Endothelial cell of umbilical vein (primary cell): ENCODE results near the gene TENT5C. TPM values are rescaled to one million over a fixed set of nuclear protein-coding genes. Genes with fewer than 3 reads are reported as not detected.

ENCODE experiments used
- BruUV-seq: library from RNA; stranded (reverse); fragments of 400-500 nt; replicated peaks from 2 replicates; lab custom pipeline; 2021; lab: Mats Ljungman, UMichigan
- CTCF ChIA-PET: fragments of 300-600, 350-600 bp; sonication (Branson Sonifier 250); formaldehyde crosslinking; loops from one replicate; lab custom pipeline; 2021; ENCODE audit warnings: antibody characterized with exemption, inconsistent platforms; lab: Charles Lee
- POLR2A ChIA-PET: fragments of 300-600, 350-600 bp; sonication (Branson Sonifier 250); formaldehyde crosslinking; loops from one replicate; lab custom pipeline; 2021; ENCODE audit warnings: antibody characterized with exemption, inconsistent platforms; lab: Charles Lee
- DNase-seq: peaks from one replicate; pipeline ENCODE4 v3.0.0-alpha.2; 2011; ENCODE audit warnings: low read depth, low spot score
- FAIRE-seq: peaks from 2 replicates; lab custom pipeline; 2011; peaks lifted over from hg19 to GRCh38; lab: Jason Lieb, UNC
- H2AFZ ChIP-seq: 2 replicates; pipeline ENCODE4 v1.6.0; 2012; ENCODE audit warnings: low read depth, low read length, control low read depth, inconsistent platforms
- H3K27ac ChIP-seq: 2 replicates; pipeline ENCODE4 v1.5.1; 2011; ENCODE audit warnings: low read depth, mild to moderate bottlenecking, control low read depth, low read length, moderate library complexity; ENCODE audit not compliant: insufficient read depth
- H3K27me3 ChIP-seq, 2 experiments: 2 replicates each; pipeline versions ENCODE4 v1.6.0 to v1.6.1; 2011; ENCODE audit warnings: low read length in 2 of 2, mixed read lengths in 1 of 2; ENCODE audit not compliant: control insufficient read depth in 2 of 2, insufficient read depth in 2 of 2
- H3K36me3 ChIP-seq, 2 experiments: 2 replicates in 1 of 2; 3 replicates in 1 of 2; pipeline ENCODE4 v1.5.1; 2011; ENCODE audit warnings: low read length in 2 of 2, mild to moderate bottlenecking in 1 of 2, moderate library complexity in 1 of 2; ENCODE audit not compliant: control insufficient read depth in 2 of 2, insufficient read depth in 2 of 2; ENCODE audit errors: extremely low read depth in 1 of 2
- H3K4me1 ChIP-seq: 3 replicates; pipeline ENCODE4 v1.5.1; 2011; ENCODE audit warnings: mild to moderate bottlenecking, low read length; ENCODE audit not compliant: control insufficient read depth, insufficient read depth; ENCODE audit errors: extremely low read depth
- H3K4me2 ChIP-seq: 2 replicates; pipeline ENCODE4 v1.6.1; 2011; ENCODE audit warnings: low read length, control low read depth, mixed read lengths; ENCODE audit not compliant: insufficient read depth
- H3K4me3 ChIP-seq, 3 experiments: fragments of 200-600 bp in 1 of 3; sonication (generic), shearing (Covaris generic) in 1 of 3; replicated peaks in 1 of 3; 2 replicates each; pipeline ENCODE4 v1.5.1; 2011 to 2016; ENCODE audit warnings: control low read depth in 3 of 3, low read length in 3 of 3, mild to moderate bottlenecking in 2 of 3, inconsistent platforms in 1 of 3, low read depth in 1 of 3, moderate library complexity in 1 of 3; ENCODE audit not compliant: insufficient read depth in 1 of 3
- H3K79me2 ChIP-seq: 2 replicates; pipeline ENCODE4 v1.6.0; 2012; ENCODE audit warnings: low read length, inconsistent platforms; ENCODE audit not compliant: control insufficient read depth, insufficient read depth
- H3K9ac ChIP-seq: replicated peaks from 2 replicates; pipeline ENCODE3; 2011; ENCODE audit warnings: low read length, control low read depth; ENCODE audit not compliant: insufficient read depth; ENCODE audit errors: extremely low read depth
- H3K9me1 ChIP-seq: replicated peaks from 3 replicates; pipeline ENCODE4 v1.6.0; 2011; ENCODE audit warnings: mild to moderate bottlenecking, low read length; ENCODE audit not compliant: control insufficient read depth, insufficient read depth; ENCODE audit errors: extremely low read depth
- H3K9me3 ChIP-seq: replicated peaks from 2 replicates; pipeline ENCODE4 v1.5.1; 2012; ENCODE audit warnings: low read length, inconsistent platforms; ENCODE audit not compliant: control insufficient read depth, insufficient read depth
- H4K20me1 ChIP-seq: replicated peaks from 2 replicates; pipeline ENCODE3; 2011; ENCODE audit warnings: mild to moderate bottlenecking, low read length; ENCODE audit not compliant: control insufficient read depth, insufficient read depth; ENCODE audit errors: extremely low read depth
- CTCF ChIP-seq, 2 donors: IDR thresholded peaks; 1 replicate in 1 of 2; 2 replicates in 1 of 2; pipeline ENCODE4 v1.5.1; 2011; ENCODE audit warnings: low read length in 2 of 2, mild to moderate bottlenecking in 2 of 2, moderate library complexity in 2 of 2, control low read depth in 1 of 2, inconsistent platforms in 1 of 2, low read depth in 1 of 2; ENCODE audit not compliant: insufficient read depth in 1 of 2; ENCODE audit errors: extremely low read depth in 1 of 2
- EZH2 ChIP-seq: IDR thresholded peaks from 2 replicates; pipeline ENCODE4 v1.6.1; 2012; ENCODE audit warnings: borderline replicate concordance, low read depth, mild to moderate bottlenecking, moderate library complexity, low read length, inconsistent platforms; ENCODE audit not compliant: severe bottlenecking
- FOS ChIP-seq: IDR thresholded peaks from 2 replicates; pipeline ENCODE4 v1.6.1; 2011; ENCODE audit warnings: mild to moderate bottlenecking, low read length, moderate library complexity, borderline replicate concordance; ENCODE audit not compliant: insufficient read depth
- GATA2 ChIP-seq: IDR thresholded peaks from 2 replicates; pipeline ENCODE4 v1.7.0; 2011; ENCODE audit warnings: low read depth, mild to moderate bottlenecking, moderate library complexity, mixed read lengths, low read length; ENCODE audit not compliant: insufficient read length, insufficient read depth
- JUN ChIP-seq: IDR thresholded peaks from 2 replicates; pipeline ENCODE4 v1.6.1; 2011; ENCODE audit warnings: borderline replicate concordance, low read depth; ENCODE audit not compliant: insufficient read length, insufficient read depth
- MYC ChIP-seq: IDR thresholded peaks from one replicate; pipeline ENCODE4 v1.6.1; 2011; ENCODE audit warnings: mild to moderate bottlenecking, low read depth, low read length
- POLR2A ChIP-seq: IDR thresholded peaks from 2 replicates; pipeline ENCODE4 v1.6.1; 2012; ENCODE audit warnings: low read depth, mild to moderate bottlenecking, control low read depth, low read length
- POLR2AphosphoS5 ChIP-seq: IDR thresholded peaks from 2 replicates; pipeline ENCODE4 v1.6.1; 2012; ENCODE audit warnings: low read depth, mild to moderate bottlenecking, control low read depth, low read length, moderate library complexity; ENCODE audit not compliant: insufficient read depth
- dilution Hi-C: fragments of 300-500 bp; cut with MboI; formaldehyde crosslinking; loops from one replicate; pipeline ENCODE4 v1.15.0; 2019; ENCODE audit warnings: low sequenced_read_pairs; ENCODE audit not compliant: extremely low pct_ligation_motif_present
- intact Hi-C: fragments of 100-400 bp; cut with micrococcal nuclease; formaldehyde crosslinking; loops from one replicate; pipeline ENCODE4 v1.10.0; 2022
- polyA plus RNA-seq, 4 experiments: library from polyadenylated mRNA; depleted of rRNA in 3 of 4; stranded (reverse) in 3 of 4; unstranded in 1 of 4; fragments of >200 nt; gene quantifications; 2 replicates each; pipeline versions ENCODE4 v1.2.1 to v1.2.3, GENCODE V29; 2011 to 2012; ENCODE audit warnings: missing spikeins in 1 of 4
- total RNA-seq: library from RNA; stranded (reverse); gene quantifications from 2 replicates; pipeline ENCODE4 v1.2.3, GENCODE V29; 2021
- TF ChIP-seq, protein P1 (sequence below): IDR thresholded peaks from 2 replicates; pipeline ENCODE4 v1.6.1; 2011; ENCODE audit not compliant: insufficient read depth, insufficient read length

TENT5C gene
- total and polyA plus RNA-seq, 2 donors (not counting 3 experiments of a cell fraction or from before 2014, with no cell fraction given): 0.06 to 0.22 TPM

- ChIA-PET CTCF (interaction anchor here (0.8 to 1.5 kb wide), 3 partner anchors 8 to 23 kb away, joined by 3 to 5 read pairs (median 5); no protein-coding TSS in a partner anchor), POLR2A (interaction anchor here (1.3 kb wide), 1 partner anchor 51 kb away, joined by 3 read pairs; the partner anchor contains the start of gene TENT5C)
- Histone ChIP-seq H3K4me2 (no peak overlapping the region), H3K9me3 (no peaks in the 10 kb centered on the region), H3K9ac (no peak overlapping the region), H4K20me1 (no peaks in the 10 kb centered on the region), H3K36me3 (no peaks in the 10 kb centered on the region), H3K27me3 (peaks cover 0 to 3% of the 10 kb centered on the region in 2 experiments), H3K4me3 (no peak overlapping the region), H2AFZ (no peak overlapping the region), H3K79me2 (no peaks in the 10 kb centered on the region), H3K9me1 (no peaks in the 10 kb centered on the region), H3K27ac (no peak overlapping the region), H3K4me1 (peaks cover 14% of the 10 kb centered on the region)
- TF ChIP-seq POLR2AphosphoS5 (no peak), FOS (peak; percentile 22), GATA2 (no peak), MYC (no peak)
- TF ChIP-seq, protein P1, sequence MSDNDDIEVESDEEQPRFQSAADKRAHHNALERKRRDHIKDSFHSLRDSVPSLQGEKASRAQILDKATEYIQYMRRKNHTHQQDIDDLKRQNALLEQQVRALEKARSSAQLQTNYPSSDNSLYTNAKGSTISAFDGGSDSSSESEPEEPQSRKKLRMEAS: no peak
- dilution Hi-C loops (no loop called here), intact Hi-C loops (no loop called here)
- DNase-seq (peak; percentile 33), FAIRE-seq (no peak)
- BruUV-seq: no TSS peak
These were observed 51.2 kb downstream of the TENT5C start for GRCh38 chr1:117657031-117657430.

DNA sequence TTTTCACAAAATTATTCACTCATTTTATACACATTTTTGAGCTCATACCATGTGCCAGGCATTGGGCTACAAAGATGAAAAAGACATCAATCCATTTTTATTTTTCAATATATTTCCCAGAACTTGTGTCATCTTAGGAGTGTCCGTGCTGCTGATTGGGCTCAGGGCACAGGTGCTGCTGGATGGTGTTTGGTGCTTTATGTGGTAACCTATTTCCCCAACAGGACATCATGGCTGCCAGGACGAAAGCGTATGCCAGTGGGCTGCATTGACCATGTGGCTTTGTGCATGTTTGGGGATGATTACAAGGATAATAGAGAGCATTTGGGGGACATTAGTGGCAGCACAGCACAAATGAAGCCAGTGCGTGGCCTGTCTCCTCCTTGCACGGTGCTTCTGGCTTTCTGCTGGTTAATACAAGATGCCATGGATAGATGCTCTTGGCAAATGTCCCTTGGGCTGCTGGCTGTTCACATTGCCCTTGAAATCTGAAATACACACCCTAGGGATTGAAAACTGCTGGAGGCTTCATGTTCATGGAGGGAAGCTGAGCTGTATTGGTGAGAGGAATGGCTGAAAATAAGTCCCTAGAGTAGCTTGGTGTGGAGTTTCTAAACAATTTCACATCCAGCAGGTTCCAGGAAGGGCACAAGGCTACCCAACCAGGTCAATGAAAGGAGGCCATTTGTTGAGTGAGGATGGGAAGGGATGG lies 52.3 kb downstream of the TENT5C start:
- no peak overlapping the region for H3K27ac ChIP-seq
- H3K9me3 ChIP-seq: no peaks in the 10 kb centered on the region
- H3K9me1 ChIP-seq: no peaks in the 10 kb centered on the region
- H3K27me3 ChIP-seq: peaks cover 0 to 3% of the 10 kb centered on the region in 2 experiments
- no peak overlapping the region for H2AFZ ChIP-seq
- TF ChIP-seq MYC: no peak
- TF ChIP-seq FOS: no peak
- no peak for TF ChIP-seq POLR2A
- no peak for TF ChIP-seq EZH2
- TF ChIP-seq GATA2: no peak
- TF ChIP-seq, protein P1: no peak
- no peak for TF ChIP-seq CTCF (IDR thresholded peaks at IDR 0.05; ENCODE audit: extremely low read depth in 1 of 2, insufficient read depth in 1 of 2, low read depth in 1 of 2, low read length in 2 of 2)
- TF ChIP-seq POLR2AphosphoS5: no peak
- no peak for TF ChIP-seq JUN
- H3K79me2 ChIP-seq: no peaks in the 10 kb centered on the region
- BruUV-seq: no TSS peak
- POLR2A ChIA-PET: no interaction called here
- no peak overlapping the region for H3K4me2 ChIP-seq
- no peak overlapping the region for H3K4me3 ChIP-seq
- no peaks in the 10 kb centered on the region for H4K20me1 ChIP-seq
- H3K36me3 ChIP-seq: no peaks in the 10 kb centered on the region
- no peak for FAIRE-seq
- H3K4me1 ChIP-seq: peaks cover 14% of the 10 kb centered on the region
- no peak for DNase-seq
- intact Hi-C loops (no loop called here), dilution Hi-C loops (no loop called here)
- CTCF ChIA-PET: interaction anchor here (1.6 kb wide), 1 partner anchor 13 kb away, joined by 6 read pairs; no protein-coding TSS in a partner anchor
- H3K9ac ChIP-seq: no peak overlapping the region
